HepG2 (cell line): ENCODE data around the gene SHCBP1L. TPM values are rescaled to one million over a fixed set of nuclear protein-coding genes. Genes with fewer than 3 reads are reported as not detected.

Experiments
- ATAC-seq: fragments of 200-7000 bp; cut with Tn5 transposase; 3 replicates; pipeline ENCODE4 v1.9.1; 2020; ENCODE audit warnings: mild to moderate bottlenecking, moderate library complexity
- BruUV-seq: library from RNA; stranded (reverse); fragments of 400-500 nt; replicated peaks from 2 replicates; lab custom pipeline; 2021; lab: Mats Ljungman, UMichigan
- CTCF ChIA-PET: fragments of 300-600 bp; formaldehyde crosslinking; extraction: SDS; loops from one replicate; lab custom pipeline; 2021; ENCODE audit warnings: low total read pairs, inconsistent platforms, low intra/inter-chr PET ratio; lab: Yijun Ruan, JAX
- POLR2A ChIA-PET: fragments of 350-600 bp; sonication (Branson Sonifier 250); formaldehyde crosslinking; loops from one replicate; lab custom pipeline; 2020; ENCODE audit warnings: antibody characterized with exemption, inconsistent platforms; lab: Yijun Ruan, JAX
- DNase-seq: peaks from one replicate; pipeline ENCODE4 v3.0.0-alpha.2; 2015; ENCODE audit warnings: low spot score
- FAIRE-seq: peaks from 3 replicates; lab custom pipeline; 2011; peaks lifted over from hg19 to GRCh38; lab: Jason Lieb, UNC
- H2AFZ ChIP-seq: one replicate; pipeline ENCODE4 v1.6.1; 2011; ENCODE audit warnings: low read length, inconsistent platforms
- H3K27ac ChIP-seq: fragments of 300-600 bp; 3 replicates; pipeline ENCODE4 v1.8.0; 2011; ENCODE audit warnings: mixed run types, mild to moderate bottlenecking, mixed read lengths, low read length, inconsistent platforms; ENCODE audit not compliant: insufficient read depth; ENCODE audit errors: extremely low read length
- H3K27me3 ChIP-seq, 2 experiments: fragments of 200-600 bp in 1 of 2; 2 replicates in 1 of 2; 3 replicates in 1 of 2; pipeline versions ENCODE4 v1.6.0 to v1.8.0; 2011; ENCODE audit warnings: low read length in 2 of 2, mild to moderate bottlenecking in 2 of 2, moderate library complexity in 2 of 2, inconsistent platforms in 1 of 2; ENCODE audit not compliant: insufficient read depth in 2 of 2, control insufficient read depth in 1 of 2
- H3K36me3 ChIP-seq, 2 experiments: fragments of 200-600 bp in 1 of 2; replicated peaks in 1 of 2; 2 replicates in 1 of 2; 3 replicates in 1 of 2; pipeline versions ENCODE4 v1.5.1 to v1.8.0; 2011; ENCODE audit warnings: low read length in 2 of 2, inconsistent platforms in 1 of 2; ENCODE audit not compliant: insufficient read depth in 2 of 2, control insufficient read depth in 1 of 2
- H3K4me1 ChIP-seq: 2 replicates; pipeline ENCODE4 v1.5.1; 2012; ENCODE audit warnings: low read length, inconsistent platforms; ENCODE audit not compliant: insufficient read depth
- H3K4me2 ChIP-seq: 2 replicates; pipeline ENCODE4 v1.6.0; 2011; ENCODE audit warnings: low read depth, low read length, inconsistent platforms
- H3K4me3 ChIP-seq, 3 experiments: fragments of 200-600 bp in 1 of 3; sonication (generic), shearing (Covaris generic) in 1 of 3; replicated peaks in 1 of 3; 2 replicates each; pipeline ENCODE4 v1.5.1; 2011 to 2016; ENCODE audit warnings: low read length in 3 of 3, inconsistent platforms in 2 of 3, low read depth in 2 of 3, mild to moderate bottlenecking in 2 of 3, control low read depth in 1 of 3, mixed read lengths in 1 of 3; ENCODE audit not compliant: insufficient read depth in 1 of 3
- H3K79me2 ChIP-seq: one replicate; pipeline ENCODE4 v1.6.1; 2011; ENCODE audit warnings: low read length, inconsistent platforms; ENCODE audit not compliant: insufficient read depth
- H3K9ac ChIP-seq: 2 replicates; pipeline ENCODE4 v1.6.0; 2011; ENCODE audit warnings: mild to moderate bottlenecking, low read depth, low read length, inconsistent platforms; ENCODE audit not compliant: insufficient read depth
- H3K9me3 ChIP-seq: 2 replicates; pipeline ENCODE4 v1.5.1; 2012; ENCODE audit warnings: mild to moderate bottlenecking, low read length
- H4K20me1 ChIP-seq: 2 replicates; pipeline ENCODE4 v1.6.0; 2011; ENCODE audit warnings: inconsistent platforms, mild to moderate bottlenecking, low read length, moderate library complexity; ENCODE audit not compliant: insufficient read depth
- ATF6 ChIP-seq: sonication (generic); formaldehyde crosslinking; conservative IDR thresholded peaks from 2 replicates; pipeline ENCODE4 v1.4.0; 2020; ENCODE audit warnings: missing genetic modification reagents
- DRAP1 ChIP-seq: IDR thresholded peaks from 2 replicates; pipeline ENCODE4 v1.6.1; 2016; ENCODE audit warnings: missing genetic modification reagents, missing compliant biosample characterization
- MED13 ChIP-seq: sonication (generic); formaldehyde crosslinking; IDR thresholded peaks from 2 replicates; pipeline ENCODE4 v1.5.0; 2020; ENCODE audit warnings: missing genetic modification reagents
- RAD51 ChIP-seq: fragments of 450-650 bp; IDR thresholded peaks from 2 replicates; pipeline ENCODE4 v1.6.1; 2016; ENCODE audit warnings: borderline replicate concordance
- USF2 ChIP-seq, 2 experiments: sonication (generic) in 1 of 2; formaldehyde crosslinking in 1 of 2; IDR thresholded peaks; 2 replicates each; pipeline versions ENCODE4 v1.5.1 to v1.6.1; 2011 to 2020; ENCODE audit warnings: borderline replicate concordance in 1 of 2, low read depth in 1 of 2, low read length in 1 of 2, mild to moderate bottlenecking in 1 of 2, missing genetic modification reagents in 1 of 2, moderate library complexity in 1 of 2
- XBP1 ChIP-seq: sonication (generic); formaldehyde crosslinking; IDR thresholded peaks from 2 replicates; pipeline ENCODE4 v1.5.0; 2020; ENCODE audit warnings: missing genetic modification reagents
- ZNF713 ChIP-seq: sonication (generic); formaldehyde crosslinking; IDR thresholded peaks from 2 replicates; pipeline ENCODE4 v1.4.0; 2020; ENCODE audit warnings: mild to moderate bottlenecking, missing genetic modification reagents
- WGBS: methylation state at CpG from one replicate; pipeline ENCODE4 v1.1.6; 2017; ENCODE audit warnings: low lambda C conversion rate; 5-methylcytosine and 5-hydroxymethylcytosine counted together
- in situ Hi-C: cut with HindIII; loops from 2 replicates; pipeline ENCODE4 v1.10.0; 2017; ENCODE audit warnings: low pct_unique_long_range_greater_than_20kb; ENCODE audit not compliant: extremely low pct_ligation_motif_present
- intact Hi-C: fragments of 100-400 bp; cut with micrococcal nuclease; formaldehyde crosslinking; loops from one replicate; pipeline ENCODE4 v1.10.0; 2022; ENCODE audit not compliant: unreplicated experiment
- polyA plus RNA-seq, 8 experiments: library from polyadenylated mRNA; depleted of rRNA in 3 of 8; stranded (reverse) in 7 of 8; unstranded in 1 of 8; fragments of >200 nt; fragmentation: Illumina TruSeq in 4 of 8; extraction: Trizol in 4 of 8; gene quantifications; 2 replicates each; pipeline versions ENCODE4 v1.2.1 to v1.2.3, GENCODE V29; 2011 to 2016; ENCODE audit warnings: low read depth in 4 of 8, missing spikeins in 1 of 8, mixed read lengths in 1 of 8; ENCODE audit not compliant: insufficient read depth in 1 of 8
- total RNA-seq, 5 experiments: library from RNA; depleted of rRNA; stranded (reverse); fragments of >200 nt; fragmentation: Illumina TruSeq; extraction: Trizol; gene quantifications; 2 replicates each; pipeline ENCODE4 v1.2.3, GENCODE V29; 2016; ENCODE audit warnings: low read depth in 1 of 5

The SHCBP1L gene
- total and polyA plus RNA-seq, 2 of the 13 experiments (the other 11 are each of a cell fraction or from before 2014, with no cell fraction given): not detected

DNA sequence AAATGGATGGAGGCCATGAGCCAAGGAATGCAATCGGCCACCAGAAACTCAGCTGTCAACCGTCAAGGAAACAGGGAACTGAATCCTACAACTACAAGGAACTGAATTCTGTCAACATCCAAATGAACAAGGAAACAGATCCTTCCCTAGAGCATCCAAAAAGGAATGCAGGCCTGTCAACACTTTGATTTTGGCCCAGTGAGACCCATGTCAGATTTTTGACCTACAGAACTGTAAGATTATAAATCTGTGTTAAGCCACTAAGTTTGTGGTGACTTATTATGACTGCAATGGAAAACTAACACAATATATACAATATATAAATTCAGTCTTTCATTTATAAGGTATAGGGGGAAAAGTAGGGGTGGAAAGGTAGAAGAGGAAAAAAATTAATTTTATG is 55.3 kb downstream of the SHCBP1L start:
- no peaks in the 10 kb centered on the region for H3K27me3 ChIP-seq
- FAIRE-seq (no peak), ATAC-seq (no peak), DNase-seq (no peak)
- 29% methylated on average over 2 of the region's 2 CpGs for WGBS
- no peak for TF ChIP-seq RAD51
- no peak for TF ChIP-seq ATF6
- TF ChIP-seq ZNF713: no peak
- TF ChIP-seq DRAP1 (CRISPR knock-in tag): no peak
- no peak for TF ChIP-seq USF2 (IDR thresholded peaks at IDR 0.05; ENCODE audit: low read depth, low read length)
- TF ChIP-seq USF2 (CRISPR knock-in tag; IDR thresholded peaks at IDR 0.05; ENCODE audit: borderline replicate concordance): no peak
- no peak for TF ChIP-seq XBP1 (CRISPR knock-in tag)
- TF ChIP-seq MED13 (CRISPR knock-in tag): no peak
- H4K20me1 ChIP-seq: no peaks in the 10 kb centered on the region
- ChIA-PET POLR2A (no interaction called here), CTCF (no interaction called here)
- H3K9me3 ChIP-seq: no peaks in the 10 kb centered on the region
- no peaks in the 10 kb centered on the region for H3K79me2 ChIP-seq
- H3K9ac ChIP-seq: no peak overlapping the region
- BruUV-seq: no TSS peak
- peaks cover 9% of the 10 kb centered on the region for H3K4me1 ChIP-seq
- H3K36me3 ChIP-seq: no peaks in the 10 kb centered on the region
- no peak overlapping the region for H3K27ac ChIP-seq
- no peak overlapping the region for H3K4me3 ChIP-seq
- intact Hi-C loops: no loop called here
- H2AFZ ChIP-seq: no peak overlapping the region
- in situ Hi-C loops: no loop called here
- H3K4me2 ChIP-seq: no peak overlapping the region
